ENCODE measurements around the gene SH2D4B.
A peak's percentile ranks its signal among the peaks of the same experiment; 100 is the strongest.
"Not testable (repeated sequence)": the region's sequence is repeated elsewhere in the genome, so short reads cannot be mapped to it uniquely, and the experiment has no call there.

SH2D4B gene

DNA sequence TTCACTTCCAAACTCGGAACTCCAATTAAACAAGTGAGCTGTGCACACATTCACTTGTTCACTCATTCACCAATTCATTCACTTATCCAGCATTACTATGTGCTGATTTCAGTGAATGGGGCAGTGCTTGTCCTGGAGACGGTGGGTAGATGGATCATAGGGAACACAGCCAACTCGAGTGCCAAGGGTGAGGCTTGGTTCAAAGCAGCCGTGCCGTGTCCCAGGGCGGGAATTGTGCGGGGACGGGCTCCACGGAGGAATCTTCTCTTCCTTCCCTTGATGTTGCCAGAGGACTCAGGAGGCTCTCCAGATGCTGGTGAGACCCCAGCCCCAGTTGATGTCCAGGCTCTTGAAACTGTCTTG, 2.9 kb downstream of the SH2D4B start:
- TF ChIP-seq, protein P1, sequence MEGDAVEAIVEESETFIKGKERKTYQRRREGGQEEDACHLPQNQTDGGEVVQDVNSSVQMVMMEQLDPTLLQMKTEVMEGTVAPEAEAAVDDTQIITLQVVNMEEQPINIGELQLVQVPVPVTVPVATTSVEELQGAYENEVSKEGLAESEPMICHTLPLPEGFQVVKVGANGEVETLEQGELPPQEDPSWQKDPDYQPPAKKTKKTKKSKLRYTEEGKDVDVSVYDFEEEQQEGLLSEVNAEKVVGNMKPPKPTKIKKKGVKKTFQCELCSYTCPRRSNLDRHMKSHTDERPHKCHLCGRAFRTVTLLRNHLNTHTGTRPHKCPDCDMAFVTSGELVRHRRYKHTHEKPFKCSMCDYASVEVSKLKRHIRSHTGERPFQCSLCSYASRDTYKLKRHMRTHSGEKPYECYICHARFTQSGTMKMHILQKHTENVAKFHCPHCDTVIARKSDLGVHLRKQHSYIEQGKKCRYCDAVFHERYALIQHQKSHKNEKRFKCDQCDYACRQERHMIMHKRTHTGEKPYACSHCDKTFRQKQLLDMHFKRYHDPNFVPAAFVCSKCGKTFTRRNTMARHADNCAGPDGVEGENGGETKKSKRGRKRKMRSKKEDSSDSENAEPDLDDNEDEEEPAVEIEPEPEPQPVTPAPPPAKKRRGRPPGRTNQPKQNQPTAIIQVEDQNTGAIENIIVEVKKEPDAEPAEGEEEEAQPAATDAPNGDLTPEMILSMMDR (IDR thresholded peaks at IDR 0.05; ENCODE audit: insufficient read depth, low read depth, low read length, missing control alignments) = no peak
- H3K4me3 ChIP-seq (ENCODE audit: low read depth, low read length) = no peak overlapping the region; the same call in 1 of the 2 replicates

DNA sequence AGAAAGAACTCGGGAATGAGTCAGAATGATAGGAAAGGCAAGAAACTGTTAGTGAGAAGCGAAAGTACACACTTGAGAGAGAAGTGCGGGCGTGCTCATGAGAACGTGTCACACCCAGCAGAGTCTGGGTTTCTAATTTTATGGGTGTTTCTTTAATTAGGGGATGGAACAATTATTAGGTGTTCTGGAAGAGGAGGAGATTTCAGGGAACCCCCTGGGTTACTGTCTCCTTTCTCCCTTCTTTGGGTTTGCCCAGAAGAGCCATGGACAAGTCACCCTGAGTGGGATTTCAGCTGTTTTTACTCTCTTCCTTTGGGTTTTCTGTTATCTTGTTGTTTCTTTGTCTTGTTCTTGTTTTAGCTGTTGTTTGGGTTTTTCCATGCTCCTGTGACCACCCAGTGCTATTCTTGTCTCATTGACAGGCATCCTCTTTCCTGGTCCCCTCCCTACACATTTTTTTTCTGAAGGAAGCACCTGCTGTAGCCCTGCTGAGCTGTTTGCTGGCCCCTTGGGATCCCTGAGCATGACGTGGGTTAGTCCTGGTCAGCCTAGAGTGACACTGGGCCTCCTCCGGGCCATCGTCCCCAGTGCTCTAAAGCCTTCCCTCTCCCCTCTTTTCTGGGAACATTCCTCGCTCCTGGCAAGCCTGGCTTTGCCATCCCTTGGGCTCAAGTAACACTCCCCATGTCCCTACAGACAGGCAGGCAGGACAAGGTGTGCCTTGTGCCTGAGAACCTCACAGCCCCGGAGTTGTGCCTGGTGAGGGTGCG, 3.5 kb downstream of the SH2D4B start:
- TF ChIP-seq, protein P1 (IDR thresholded peaks at IDR 0.05; ENCODE audit: insufficient read depth, low read depth, low read length, missing control alignments) = no peak
- DNase-seq (ENCODE audit: low read depth) = peak; percentile 76
- H3K4me3 ChIP-seq (ENCODE audit: low read depth, low read length) = peak overlapping the region; percentile 35

More for the DNA sequence above, 2.9 kb downstream of the SH2D4B start:
- no peak for DNase-seq (ENCODE audit: low read depth)

DNA sequence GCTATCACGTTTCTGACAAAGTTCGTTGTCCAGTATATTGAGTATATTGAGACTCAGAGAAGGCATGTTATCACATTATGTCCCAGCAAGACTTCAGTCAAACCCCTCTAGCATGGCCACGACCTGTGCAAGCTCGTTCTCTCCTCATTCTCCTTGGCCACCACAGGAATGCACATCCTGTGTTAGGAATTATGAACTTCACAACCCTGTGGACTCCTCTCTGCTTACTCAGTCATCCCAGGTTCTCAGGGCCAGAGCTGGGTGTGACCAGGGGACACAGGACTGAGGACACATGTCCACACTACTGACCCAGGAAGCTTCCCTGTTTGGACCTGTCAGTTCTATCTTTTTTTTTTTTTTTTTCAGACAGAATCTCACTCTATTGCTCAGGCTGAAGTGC, 4.4 kb downstream of the SH2D4B start:
- H3K4me3 ChIP-seq (ENCODE audit: low read depth, low read length) = peak overlapping the region; percentile 35; the same call in 1 of the 2 replicates
- no peak for DNase-seq (ENCODE audit: low read depth)
- TF ChIP-seq, protein P1 (IDR thresholded peaks at IDR 0.05; ENCODE audit: insufficient read depth, low read depth, low read length, missing control alignments) = no peak

DNA sequence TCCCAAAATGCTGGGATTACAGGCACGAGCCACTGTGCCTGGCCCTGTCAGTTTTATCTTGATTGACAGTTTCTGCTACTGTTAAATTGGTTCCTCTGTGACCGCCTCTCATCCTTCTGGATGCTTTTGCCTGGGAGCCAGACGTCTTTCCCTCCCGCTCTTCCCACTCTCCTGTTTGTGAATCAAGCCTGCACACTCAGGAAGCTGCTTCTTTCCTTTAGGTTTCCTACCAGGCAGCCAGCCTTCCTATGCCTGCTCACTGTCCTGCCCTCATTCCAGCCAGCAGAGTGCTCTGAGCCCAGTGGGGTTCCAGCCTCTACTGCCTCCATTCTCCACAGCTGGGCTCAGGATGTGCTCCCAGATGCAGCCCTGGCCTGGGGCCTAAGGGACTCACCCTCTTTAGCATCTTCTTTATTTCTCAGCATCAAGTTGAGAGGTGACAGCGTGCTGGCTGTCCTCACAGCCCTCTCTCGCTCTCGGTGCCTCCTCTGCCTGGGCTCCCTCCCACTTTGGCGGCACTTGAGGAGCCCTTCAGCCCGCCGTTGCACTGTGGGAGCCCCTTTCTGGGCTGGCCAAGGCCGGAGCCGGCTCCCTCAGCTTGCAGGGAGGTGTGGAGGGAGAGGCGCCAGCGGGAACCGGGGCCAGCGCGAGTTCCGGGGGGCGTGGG, 5.1 kb downstream of the SH2D4B start:
- no peak for DNase-seq (ENCODE audit: low read depth)
- TF ChIP-seq, protein P1 (IDR thresholded peaks at IDR 0.05; ENCODE audit: insufficient read depth, low read depth, low read length, missing control alignments) = no peak
- no peak overlapping the region for H3K4me3 ChIP-seq (ENCODE audit: low read depth, low read length)

GRCh38 chr10:80543319-80543672, 5.6 kb downstream of the SH2D4B start:
- DNase-seq (ENCODE audit: low read depth); H3K4me3 ChIP-seq (ENCODE audit: low read depth, low read length): not testable (repeated sequence)

DNA sequence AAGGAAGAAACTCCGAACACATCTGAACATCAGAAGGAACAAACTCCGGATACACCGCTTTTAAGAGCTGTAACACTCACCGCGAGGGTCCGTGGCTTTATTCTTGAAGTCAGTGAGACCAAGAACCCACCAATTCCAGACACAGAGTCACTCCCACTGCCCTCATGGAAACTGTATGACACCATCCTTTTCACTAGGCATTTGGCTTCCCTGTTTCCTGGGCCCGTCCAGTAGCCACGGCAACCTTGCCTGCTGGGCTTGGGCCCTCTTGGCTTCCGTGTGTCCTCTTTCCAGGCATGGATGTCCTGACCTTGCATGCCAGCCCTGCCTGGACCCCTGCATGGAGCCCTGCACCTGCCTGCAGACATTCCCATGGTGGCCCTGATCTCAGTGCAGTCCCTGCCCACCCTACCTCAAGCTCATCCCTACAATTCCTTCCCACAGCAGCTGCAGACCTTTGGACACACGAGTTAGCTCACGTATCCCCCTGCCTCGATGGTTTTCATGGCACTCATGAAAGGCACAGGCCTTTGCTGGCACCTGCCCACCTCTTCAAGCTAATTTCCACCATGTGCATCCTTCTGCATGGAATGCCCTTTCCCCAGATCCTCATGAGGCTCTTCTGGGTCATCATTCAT, 6.7 kb downstream of the SH2D4B start:
- TF ChIP-seq, protein P1 (IDR thresholded peaks at IDR 0.05; ENCODE audit: insufficient read depth, low read depth, low read length, missing control alignments) = no peak
- no peak overlapping the region for H3K4me3 ChIP-seq (ENCODE audit: low read depth, low read length)
- no peak for DNase-seq (ENCODE audit: low read depth)

GRCh38 chr10:80545258-80545881, 7.7 kb downstream of the SH2D4B start:
- DNase-seq (ENCODE audit: low read depth) = no peak
- TF ChIP-seq, protein P1 (IDR thresholded peaks at IDR 0.05; ENCODE audit: insufficient read depth, low read depth, low read length, missing control alignments) = no peak
- H3K4me3 ChIP-seq (ENCODE audit: low read depth, low read length) = no peak overlapping the region

Measured in GM12865 (cell line).